SU-DHL-6 (cell line): ENCODE results near the gene UBE2D2.

Source experiments
- H2AFZ ChIP-seq: fragments of 200-600 bp; sonication (generic); 2 replicates; pipeline ENCODE4 v1.6.1; 2014; ENCODE audit warnings: low read depth, mild to moderate bottlenecking, moderate library complexity, mixed read lengths, antibody characterized with exemption, low read length; ENCODE audit not compliant: severe bottlenecking
- H3F3A ChIP-seq: fragments of 200-600 bp; shearing (Covaris generic); 2 replicates; pipeline ENCODE4 v1.6.0; 2016; ENCODE audit warnings: antibody characterized with exemption, mild to moderate bottlenecking; ENCODE audit not compliant: insufficient read depth
- H3K27ac ChIP-seq: fragments of 200-600 bp; sonication (generic); 2 replicates; pipeline ENCODE4 v1.5.1; 2016; ENCODE audit warnings: low read depth, mild to moderate bottlenecking, low read length, moderate library complexity, mixed read lengths
- H3K27me3 ChIP-seq: fragments of 200-600 bp; sonication (generic), shearing (Covaris generic); 2 replicates; pipeline ENCODE4 v1.6.0; 2014; ENCODE audit warnings: mild to moderate bottlenecking, low read length
- H3K36me3 ChIP-seq: fragments of 200-600 bp; sonication (generic); 2 replicates; pipeline ENCODE4 v1.6.1; 2014; ENCODE audit warnings: mild to moderate bottlenecking, low read length, mixed read lengths
- H3K4me2 ChIP-seq: fragments of 300-600, 200-600 bp; shearing (Covaris generic), sonication (generic); 2 replicates; pipeline ENCODE4 v1.6.0; 2014; ENCODE audit warnings: low read length, low read depth, mild to moderate bottlenecking; ENCODE audit not compliant: poor library complexity, severe bottlenecking
- H3K4me3 ChIP-seq: fragments of 200-600 bp; sonication (generic); 2 replicates; pipeline ENCODE4 v1.5.1; 2014; ENCODE audit warnings: antibody characterized with exemption, low read length, mild to moderate bottlenecking, mixed read lengths; ENCODE audit not compliant: insufficient read depth, poor library complexity, severe bottlenecking
- H3K79me2 ChIP-seq: fragments of 200-600 bp; sonication (generic); 2 replicates; pipeline ENCODE4 v1.6.1; 2014; ENCODE audit warnings: mild to moderate bottlenecking, low read length, moderate library complexity; ENCODE audit not compliant: insufficient read depth
- H3K9ac ChIP-seq: fragments of 200-600 bp; sonication (generic); 2 replicates; pipeline ENCODE4 v1.7.0; 2014; ENCODE audit warnings: mild to moderate bottlenecking, low read length
- H3K9me2 ChIP-seq: fragments of 200-600 bp; sonication (generic); replicated peaks from 2 replicates; pipeline ENCODE4 v1.6.1; 2014; ENCODE audit warnings: low read length; ENCODE audit not compliant: insufficient read depth
- H3K9me3 ChIP-seq: fragments of 200-600 bp; sonication (generic); 2 replicates; pipeline ENCODE4 v1.6.1; 2014; ENCODE audit warnings: low read length, mixed read lengths; ENCODE audit not compliant: insufficient read depth
- H4K20me1 ChIP-seq: fragments of 200-600 bp; sonication (generic); 2 replicates; pipeline ENCODE4 v1.6.1; 2014; ENCODE audit warnings: low read depth, mild to moderate bottlenecking, antibody characterized with exemption, low read length, moderate library complexity, mixed read lengths
- EZH2phosphoT487 ChIP-seq: fragments of 200-600 bp; sonication (generic), shearing (Covaris generic); conservative IDR thresholded peaks from 2 replicates; pipeline ENCODE4 v1.6.1; 2018; ENCODE audit warnings: mild to moderate bottlenecking, antibody characterized with exemption, low read length, moderate library complexity, mixed read lengths
- TF ChIP-seq, protein P1 (sequence below): fragments of 200-600 bp; sonication (generic); IDR thresholded peaks from one replicate; pipeline ENCODE4 v1.5.1; 2017; ENCODE audit warnings: antibody characterized with exemption, mild to moderate bottlenecking, low read length, moderate library complexity; ENCODE audit not compliant: insufficient read depth, poor library complexity, severe bottlenecking

Gene UBE2D2

DNA sequence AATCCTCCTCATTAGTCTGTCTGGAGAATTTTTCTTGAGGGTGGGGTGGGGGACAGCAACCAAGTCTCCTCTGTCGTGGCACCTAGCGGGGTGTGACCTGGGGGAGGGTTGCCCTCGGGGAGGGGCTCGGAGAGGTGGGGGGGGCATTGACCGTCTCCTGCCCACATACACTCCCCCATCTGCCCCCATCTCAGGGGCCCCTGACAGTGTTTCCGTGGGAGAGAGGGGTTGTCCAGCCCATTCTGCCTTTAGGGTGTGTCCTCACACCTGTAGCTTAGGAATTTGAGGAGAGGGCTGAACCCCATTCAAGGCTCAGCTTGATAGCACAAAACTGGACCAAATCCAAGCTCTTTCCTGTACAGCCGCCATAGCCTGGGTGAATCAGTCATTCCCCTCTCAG, 81.1 kb downstream of the UBE2D2 start:
- Histone ChIP-seq H2AFZ (no peak overlapping the region), H3K9me3 (no peaks in the 10 kb centered on the region), H3K36me3 (no peaks in the 10 kb centered on the region), H4K20me1 (no peaks in the 10 kb centered on the region), H3F3A (peaks cover 5% of the 10 kb centered on the region), H3K27ac (no peak overlapping the region), H3K4me3 (no peak overlapping the region), H3K4me2 (no peak overlapping the region), H3K27me3 (no peaks in the 10 kb centered on the region), H3K79me2 (no peaks in the 10 kb centered on the region), H3K9ac (no peak overlapping the region), H3K9me2 (no peaks in the 10 kb centered on the region)
- no peak for TF ChIP-seq EZH2phosphoT487
- TF ChIP-seq, protein P1, sequence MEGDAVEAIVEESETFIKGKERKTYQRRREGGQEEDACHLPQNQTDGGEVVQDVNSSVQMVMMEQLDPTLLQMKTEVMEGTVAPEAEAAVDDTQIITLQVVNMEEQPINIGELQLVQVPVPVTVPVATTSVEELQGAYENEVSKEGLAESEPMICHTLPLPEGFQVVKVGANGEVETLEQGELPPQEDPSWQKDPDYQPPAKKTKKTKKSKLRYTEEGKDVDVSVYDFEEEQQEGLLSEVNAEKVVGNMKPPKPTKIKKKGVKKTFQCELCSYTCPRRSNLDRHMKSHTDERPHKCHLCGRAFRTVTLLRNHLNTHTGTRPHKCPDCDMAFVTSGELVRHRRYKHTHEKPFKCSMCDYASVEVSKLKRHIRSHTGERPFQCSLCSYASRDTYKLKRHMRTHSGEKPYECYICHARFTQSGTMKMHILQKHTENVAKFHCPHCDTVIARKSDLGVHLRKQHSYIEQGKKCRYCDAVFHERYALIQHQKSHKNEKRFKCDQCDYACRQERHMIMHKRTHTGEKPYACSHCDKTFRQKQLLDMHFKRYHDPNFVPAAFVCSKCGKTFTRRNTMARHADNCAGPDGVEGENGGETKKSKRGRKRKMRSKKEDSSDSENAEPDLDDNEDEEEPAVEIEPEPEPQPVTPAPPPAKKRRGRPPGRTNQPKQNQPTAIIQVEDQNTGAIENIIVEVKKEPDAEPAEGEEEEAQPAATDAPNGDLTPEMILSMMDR: no peak

DNA sequence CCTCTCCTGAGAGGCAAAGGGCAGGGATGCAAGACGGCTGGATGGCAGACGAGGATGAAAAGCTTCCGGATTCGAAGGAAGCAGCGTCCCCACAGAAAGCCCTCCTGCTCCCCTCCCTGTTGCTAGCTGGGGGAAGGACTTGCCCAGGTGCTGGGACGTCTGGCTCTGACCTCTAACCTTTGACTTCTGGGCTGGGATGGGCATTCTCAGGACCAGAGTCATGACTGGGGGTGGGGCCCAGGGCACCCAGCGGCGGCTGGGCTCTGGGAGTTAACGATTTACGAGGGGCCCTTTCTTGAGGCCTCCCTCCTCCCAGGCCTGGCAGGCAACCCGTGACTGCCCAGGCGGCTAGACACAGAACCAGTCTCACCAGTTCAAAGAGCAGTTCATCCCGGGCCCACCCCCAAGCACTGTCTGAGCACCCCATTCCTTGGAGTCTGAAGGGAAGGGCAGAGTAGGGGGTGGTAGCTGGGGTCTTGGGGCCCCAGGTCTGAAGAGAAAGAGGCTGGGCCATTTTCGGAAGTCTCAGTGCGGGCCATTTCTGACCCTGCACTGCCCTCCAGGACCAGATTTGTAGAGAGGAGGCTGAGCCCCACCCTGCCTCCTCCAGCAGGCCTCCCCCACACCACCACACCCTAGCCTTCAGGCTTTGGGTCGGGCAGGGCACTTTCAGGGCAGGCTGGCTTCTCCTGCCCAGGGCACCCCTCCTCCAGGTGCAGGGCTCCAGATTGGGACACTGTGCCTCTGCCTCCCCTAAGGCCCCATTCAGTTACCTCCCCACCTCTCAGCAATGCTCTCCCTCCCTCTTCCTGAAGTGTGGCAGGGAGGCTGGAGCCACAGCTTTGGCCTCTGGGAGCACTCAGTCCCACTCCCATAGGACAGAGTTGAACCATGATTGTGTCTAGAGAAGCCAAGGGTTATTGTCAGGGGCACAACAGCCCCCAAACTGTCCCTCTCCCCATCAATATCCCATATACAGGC, 82.0 kb downstream of the UBE2D2 start:
- Histone ChIP-seq H3K27ac (no peak overlapping the region), H3K9me2 (no peaks in the 10 kb centered on the region), H3K9me3 (no peaks in the 10 kb centered on the region), H4K20me1 (no peaks in the 10 kb centered on the region), H3F3A (no peaks in the 10 kb centered on the region; the same call in 1 of the 2 replicates), H3K4me2 (no peak overlapping the region), H3K27me3 (no peaks in the 10 kb centered on the region), H3K9ac (no peak overlapping the region), H3K4me3 (no peak overlapping the region), H3K79me2 (no peaks in the 10 kb centered on the region), H3K36me3 (no peaks in the 10 kb centered on the region), H2AFZ (no peak overlapping the region)
- TF ChIP-seq EZH2phosphoT487: no peak
- TF ChIP-seq, protein P1: no peak

DNA sequence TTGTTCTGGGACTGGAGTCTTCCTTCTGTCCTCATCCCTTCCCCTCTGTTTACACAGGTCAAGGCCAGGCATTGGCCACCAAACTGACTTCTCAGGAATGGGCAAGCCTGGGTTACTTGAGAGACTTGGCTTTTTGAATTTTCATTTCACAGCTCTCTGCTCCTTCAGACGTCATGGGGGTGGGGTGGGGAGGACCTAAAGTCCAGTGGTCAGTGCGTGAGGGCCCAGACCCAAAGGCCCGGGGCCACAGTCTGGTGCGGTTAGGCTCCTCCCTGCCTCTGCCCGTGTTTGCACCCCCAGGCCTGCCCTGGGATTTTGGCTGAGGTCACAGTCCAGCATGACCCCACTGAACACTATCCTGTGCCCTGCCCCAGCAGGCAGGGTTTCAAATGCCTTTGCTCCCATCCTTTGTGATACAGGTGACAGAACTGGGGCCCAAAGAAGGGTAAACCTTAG, 82.9 kb downstream of the UBE2D2 start:
- Histone ChIP-seq H3F3A (no peaks in the 10 kb centered on the region), H3K79me2 (peaks cover 8% of the 10 kb centered on the region), H3K4me3 (no peak overlapping the region), H3K9ac (no peak overlapping the region), H3K9me2 (no peaks in the 10 kb centered on the region), H4K20me1 (no peaks in the 10 kb centered on the region), H3K36me3 (no peaks in the 10 kb centered on the region), H2AFZ (no peak overlapping the region), H3K27me3 (no peaks in the 10 kb centered on the region), H3K27ac (no peak overlapping the region), H3K9me3 (no peaks in the 10 kb centered on the region), H3K4me2 (no peak overlapping the region)
- TF ChIP-seq, protein P1: no peak
- no peak for TF ChIP-seq EZH2phosphoT487
